Skeletal muscle cell (primary cell): ENCODE measurements around the gene GRK1.

ENCODE experiments used
- DNase-seq: peaks from one replicate; pipeline ENCODE4 v3.0.0-alpha.2; 2010; ENCODE audit warnings: low read depth
- H3K4me3 ChIP-seq: 2 replicates; pipeline ENCODE4 v1.5.1; 2011; ENCODE audit warnings: low read depth, mild to moderate bottlenecking, control low read depth, low read length, moderate library complexity

GRK1 gene

GRCh38 chr13:113659337-113659736 is 7.7 kb upstream of the GRK1 start:
- no peak for DNase-seq
- H3K4me3 ChIP-seq, result no peak overlapping the region

DNA sequence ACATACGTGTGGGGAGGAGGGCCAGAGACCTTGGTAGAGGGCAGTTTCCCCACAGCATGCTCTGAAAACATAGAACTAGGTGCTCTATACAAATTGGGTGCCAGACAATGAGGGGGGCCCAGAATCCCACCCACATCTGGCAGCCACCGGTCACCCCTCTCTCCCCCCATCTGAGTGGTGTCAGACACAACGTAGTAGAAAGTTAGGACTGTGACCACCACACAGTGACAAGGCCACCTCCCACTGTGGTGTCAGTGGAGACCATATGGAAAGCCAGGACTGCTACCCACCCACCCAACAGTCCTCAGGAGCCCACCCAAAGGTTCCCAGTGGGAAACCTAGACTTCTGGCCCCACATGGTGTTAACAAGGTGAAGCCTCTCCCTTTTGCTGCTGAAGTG is 7.0 kb upstream of the GRK1 start:
- H3K4me3 ChIP-seq, result no peak overlapping the region
- no peak for DNase-seq

- DNase-seq, result no peak
- H3K4me3 ChIP-seq, result no peak overlapping the region
Observed at GRCh38 chr13:113661509-113661908, 5.5 kb upstream of the GRK1 start.

DNA sequence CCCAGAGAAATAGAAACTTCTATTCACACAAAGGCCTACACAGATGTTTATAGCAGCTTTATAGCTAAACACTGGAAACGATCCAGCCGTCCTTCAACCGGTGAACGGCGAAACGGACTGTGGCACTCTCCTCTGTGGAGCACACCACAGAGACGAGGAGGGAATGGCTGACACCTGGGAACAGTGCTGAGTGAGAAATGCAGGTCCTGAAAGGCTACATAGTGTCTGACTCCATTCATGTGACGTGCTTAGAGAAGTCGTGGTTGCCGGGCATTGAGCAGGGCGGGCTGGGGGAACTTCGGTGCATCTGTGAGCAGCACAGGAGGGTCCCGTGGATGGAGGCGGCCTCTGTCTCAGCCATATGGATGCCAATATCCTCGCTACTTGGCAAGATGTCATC is 3.1 kb upstream of the GRK1 start:
- H3K4me3 ChIP-seq, result no peak overlapping the region
- DNase-seq, result no peak

DNA sequence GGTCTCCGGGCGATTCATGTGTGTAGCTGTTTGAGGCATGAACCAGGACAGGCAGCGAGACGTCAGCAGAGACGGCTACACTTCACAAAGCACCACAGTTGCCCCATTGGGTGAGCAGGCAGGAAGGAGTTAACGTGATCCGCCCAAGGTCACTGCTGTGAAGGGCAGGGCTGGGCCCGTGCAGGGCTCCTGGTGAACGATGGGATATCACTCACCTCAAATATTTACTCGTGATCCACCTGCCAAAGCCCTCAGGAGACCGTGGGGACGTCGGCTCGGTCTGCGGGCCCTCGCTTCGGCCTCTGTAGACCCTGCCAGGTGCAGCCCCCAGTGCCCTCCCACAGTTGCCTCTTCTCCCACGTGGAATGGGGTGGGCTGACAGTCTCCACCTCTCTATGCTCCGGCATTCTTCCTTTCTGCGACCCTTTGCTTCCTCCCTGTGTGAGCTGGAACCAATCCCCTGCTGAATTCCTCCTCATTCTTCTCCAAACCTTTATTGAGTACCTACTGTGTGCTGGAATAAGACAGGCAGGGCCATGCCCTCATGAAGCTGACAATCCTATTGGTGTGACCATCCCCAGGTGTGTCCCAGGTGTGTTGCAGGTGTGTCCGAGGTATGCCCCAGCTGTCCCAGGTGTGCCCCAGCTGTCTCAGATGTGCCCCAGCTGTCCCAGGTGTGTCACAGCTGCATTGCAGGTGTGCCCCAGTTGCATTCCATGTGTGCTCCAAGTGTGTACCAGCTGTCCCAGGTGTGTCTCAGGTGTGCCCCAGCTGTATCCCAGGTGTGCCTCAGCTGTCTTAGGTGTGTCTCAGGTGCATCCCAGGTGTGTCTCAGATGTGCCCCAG is 2.0 kb upstream of the GRK1 start:
- no peak for DNase-seq
- H3K4me3 ChIP-seq, result no peak overlapping the region

- DNase-seq, result no peak
- H3K4me3 ChIP-seq, result no peak overlapping the region
Observed at GRCh38 chr13:113665597-113666328, 1.3 kb upstream of the GRK1 start.

DNA sequence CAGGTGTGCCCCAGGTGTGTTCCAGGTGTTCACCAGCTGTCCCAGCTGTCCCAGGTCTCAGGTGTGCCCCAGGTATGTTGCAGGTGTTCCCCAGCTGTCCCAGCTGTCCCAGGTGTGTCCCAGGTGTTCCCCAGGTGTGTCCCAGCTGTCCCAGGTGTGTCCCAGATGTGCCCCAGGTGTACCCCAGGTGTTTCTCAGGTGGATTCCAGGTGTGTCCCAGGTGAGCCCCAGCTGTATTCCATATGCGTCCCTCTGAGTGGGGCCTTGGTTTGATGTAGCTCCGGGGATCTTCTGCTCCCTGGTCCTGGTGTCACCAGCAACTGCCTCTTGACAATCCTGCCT is 719 bp upstream of the GRK1 start:
- H3K4me3 ChIP-seq, result no peak overlapping the region
- DNase-seq, result no peak

- DNase-seq, result no peak
- no peak overlapping the region for H3K4me3 ChIP-seq
Observed at GRCh38 chr13:113667771-113668490, 912 bp downstream of the GRK1 start.

DNA sequence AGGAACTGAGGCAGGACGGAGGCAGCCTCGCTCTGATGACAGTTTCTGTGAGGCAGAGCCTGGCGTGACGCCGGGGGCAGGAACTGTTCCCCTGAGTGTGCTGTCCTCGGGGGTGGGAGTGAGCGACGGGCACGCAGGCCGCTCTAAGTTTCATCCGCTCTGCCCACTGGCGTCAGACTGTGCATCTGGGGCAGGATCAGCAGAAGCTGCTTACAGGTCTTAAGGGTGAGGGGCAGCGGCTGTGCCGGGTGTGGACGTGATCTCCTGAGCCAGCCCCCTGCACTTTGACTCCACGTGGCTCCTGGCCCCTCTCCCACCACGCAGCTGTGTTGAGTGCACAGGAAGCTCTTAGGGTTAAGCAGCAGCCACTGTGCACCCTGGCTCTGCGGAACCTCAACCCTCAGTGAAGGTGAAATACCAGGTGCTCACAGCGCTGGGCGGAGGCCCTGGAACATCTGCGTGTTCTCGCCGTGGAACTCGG is 1.5 kb downstream of the GRK1 start:
- no peak overlapping the region for H3K4me3 ChIP-seq
- no peak for DNase-seq

DNA sequence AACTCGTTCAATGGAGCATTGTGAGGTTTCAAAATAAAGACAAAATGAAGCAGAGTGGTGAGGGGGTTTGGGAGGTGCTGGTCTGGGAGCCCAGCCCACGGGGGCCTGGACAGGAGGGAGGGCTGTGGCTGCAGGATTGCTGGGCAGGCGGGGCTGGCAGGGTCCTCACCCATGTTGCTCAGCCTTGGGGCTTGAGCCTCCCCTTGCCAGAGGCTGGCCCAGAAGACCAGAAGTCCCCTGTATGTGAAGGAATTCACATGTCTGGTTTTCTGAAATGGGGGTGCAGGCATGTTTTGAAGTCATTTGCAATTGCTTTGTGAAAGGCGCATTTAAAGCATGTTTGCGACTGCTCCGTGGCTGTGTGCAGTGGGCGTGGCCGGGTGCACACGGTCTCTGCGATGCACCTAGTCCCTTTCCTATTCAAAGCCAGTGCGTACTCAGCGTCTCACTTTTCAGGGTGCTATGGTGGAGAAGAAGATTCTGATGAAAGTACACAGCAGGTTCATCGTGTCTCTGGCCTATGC is 2.3 kb downstream of the GRK1 start:
- H3K4me3 ChIP-seq, result no peak overlapping the region
- no peak for DNase-seq

GRCh38 chr13:113669755-113670341 is 2.8 kb downstream of the GRK1 start:
- H3K4me3 ChIP-seq, result no peak overlapping the region
- DNase-seq, result no peak

DNA sequence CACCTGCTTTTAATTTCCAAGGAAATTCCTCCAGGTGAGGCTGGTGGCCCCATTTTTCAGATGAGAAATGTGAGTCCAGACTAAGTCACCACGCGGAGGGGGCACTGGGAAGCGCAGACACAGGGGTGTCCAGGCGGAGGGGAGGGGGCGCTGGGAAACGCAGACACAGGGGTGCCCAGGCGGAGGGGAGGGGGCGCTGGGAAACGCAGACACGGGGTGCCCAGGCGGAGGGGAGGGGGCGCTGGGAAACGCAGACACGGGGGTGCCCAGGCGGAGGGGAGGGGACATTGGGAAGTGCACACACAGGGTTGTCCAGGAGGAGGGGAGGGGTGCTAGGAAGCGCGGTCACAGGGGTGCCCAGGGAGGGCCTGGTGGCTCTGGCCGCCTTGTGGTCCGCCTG is 3.5 kb downstream of the GRK1 start:
- DNase-seq, result no peak
- no peak overlapping the region for H3K4me3 ChIP-seq

- H3K4me3 ChIP-seq, result no peak overlapping the region
- no peak for DNase-seq
Observed at GRCh38 chr13:113671066-113672001, 4.3 kb downstream of the GRK1 start.

DNA sequence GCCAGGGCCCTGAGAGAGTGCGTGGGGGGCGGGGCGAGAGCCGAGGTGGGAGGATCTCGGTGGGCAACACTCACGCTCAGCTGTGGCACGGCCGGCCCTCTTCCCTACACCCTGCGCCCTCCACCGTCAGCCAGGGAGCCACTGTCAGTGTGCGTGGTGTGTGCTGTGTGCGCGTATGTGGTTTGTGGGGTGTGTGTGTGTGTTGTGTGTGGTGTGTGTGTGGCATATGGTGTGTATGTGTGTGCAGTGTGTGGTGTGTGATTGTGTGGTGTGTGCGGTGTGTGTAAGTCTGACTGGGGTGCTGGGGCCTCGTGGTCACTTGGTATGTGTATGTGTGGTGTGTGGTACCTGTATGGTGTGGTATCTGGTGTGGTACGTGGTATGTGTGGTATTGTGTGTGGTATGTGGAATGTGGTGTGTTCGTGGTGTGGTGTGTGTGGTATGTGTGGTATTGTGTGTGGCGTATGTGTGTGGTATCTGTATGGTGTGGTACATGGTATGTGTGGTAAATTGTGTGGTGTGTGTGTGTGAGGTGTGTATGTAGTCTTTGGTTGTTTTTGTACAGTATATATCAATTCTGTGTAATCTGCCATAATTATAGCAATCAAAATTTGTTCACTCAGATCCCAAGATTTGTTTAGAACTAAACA is 5.1 kb downstream of the GRK1 start:
- DNase-seq, result no peak
- H3K4me3 ChIP-seq, result no peak overlapping the region

GRCh38 chr13:113722921-113723320 is 55.9 kb downstream of the GRK1 start:
- DNase-seq, result no peak

DNA sequence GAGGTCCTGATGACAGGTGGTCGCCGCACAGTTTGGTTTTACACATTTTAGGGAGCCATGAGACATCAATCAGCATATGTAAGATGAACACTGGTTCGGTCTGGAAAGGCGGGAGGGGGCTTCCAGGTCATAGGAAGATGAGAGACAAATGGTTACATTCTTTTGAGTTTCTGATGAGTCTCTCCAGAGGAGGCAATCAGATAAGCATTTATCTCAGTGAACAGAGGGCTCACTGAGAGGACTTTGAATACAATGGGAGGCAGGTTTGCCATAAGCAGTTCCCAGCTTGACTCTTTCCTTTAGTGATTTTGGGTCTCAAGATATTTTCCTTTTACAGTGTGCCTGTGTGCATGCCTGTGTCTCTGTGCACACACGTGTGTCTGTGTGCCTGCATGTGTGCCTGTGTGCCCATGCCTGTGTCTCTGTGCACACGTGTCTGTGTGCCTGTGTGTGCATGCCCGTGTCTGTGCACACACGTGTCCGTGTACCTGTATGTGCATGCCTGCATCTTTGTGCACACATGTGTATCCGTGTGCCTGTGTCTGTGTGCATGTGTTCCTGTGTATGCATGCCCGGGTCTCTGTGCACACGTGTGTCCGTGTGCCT is 56.5 kb downstream of the GRK1 start:
- no peak for DNase-seq
- no peak overlapping the region for H3K4me3 ChIP-seq

More at GRCh38 chr13:113722921-113723320, 55.9 kb downstream of the GRK1 start:
- no peak overlapping the region for H3K4me3 ChIP-seq

GRCh38 chr13:113724016-113724758 is 57.2 kb downstream of the GRK1 start:
- no peak overlapping the region for H3K4me3 ChIP-seq
- DNase-seq, result no peak
